CD4-positive, alpha-beta T cell treated with Interleukin-10 for 1 hour (primary cell): Measurements from ENCODE around the gene EIF4G1.

ENCODE experiments used
- DNase-seq: peaks from one replicate; pipeline ENCODE4 v3.0.0-alpha.2; 2020

EIF4G1 gene

DNA sequence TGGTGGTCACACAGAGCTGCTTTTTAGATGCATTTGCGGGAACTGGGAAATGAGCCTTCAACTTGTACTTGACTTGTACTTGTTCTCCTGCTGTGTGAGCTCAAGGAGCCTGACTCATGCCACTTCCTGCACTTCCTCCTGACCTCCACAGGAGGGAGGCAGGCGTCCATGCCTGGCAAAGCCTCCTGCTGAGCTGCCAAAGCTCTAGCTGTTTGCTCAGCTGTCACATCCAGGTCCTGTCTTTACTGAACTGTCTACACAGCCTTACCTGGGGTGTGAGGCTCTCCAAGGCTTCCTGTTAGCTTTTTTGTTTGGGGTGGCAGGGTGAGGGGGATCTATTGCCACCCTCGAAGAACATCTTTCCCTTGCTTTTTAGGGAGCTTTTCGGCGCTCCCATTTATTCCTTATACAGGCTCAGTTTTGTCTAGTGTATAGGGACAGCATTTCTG lies 57.2 kb downstream of the EIF4G1 start:
- peak; percentile 65 for DNase-seq

DNA sequence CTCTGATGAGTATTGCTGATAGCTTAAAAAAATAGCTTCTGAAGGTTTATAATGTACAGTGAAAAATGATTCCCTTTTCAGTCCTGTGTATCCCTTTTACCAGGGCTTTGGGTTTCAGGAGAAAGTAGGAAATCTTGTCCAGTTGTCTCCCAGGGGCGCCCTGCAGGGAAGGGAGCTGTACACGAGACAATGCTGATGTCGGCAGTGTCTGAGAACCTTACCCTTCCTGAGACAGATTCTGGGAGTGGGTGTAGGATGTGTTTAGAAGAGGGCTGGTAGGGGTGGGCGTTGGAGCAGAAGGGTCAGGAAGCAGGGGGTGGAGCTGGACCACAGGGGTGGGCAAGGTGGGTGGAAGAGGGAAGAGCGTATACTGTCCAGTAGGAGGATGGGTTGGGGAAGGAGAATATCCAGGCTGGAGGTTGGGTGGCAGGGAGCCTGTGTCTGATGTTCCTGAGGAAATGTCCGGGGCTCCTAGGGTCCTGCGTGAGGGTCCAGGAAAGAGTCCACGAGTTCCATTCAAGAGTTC lies 58.0 kb downstream of the EIF4G1 start:
- no peak for DNase-seq

DNA sequence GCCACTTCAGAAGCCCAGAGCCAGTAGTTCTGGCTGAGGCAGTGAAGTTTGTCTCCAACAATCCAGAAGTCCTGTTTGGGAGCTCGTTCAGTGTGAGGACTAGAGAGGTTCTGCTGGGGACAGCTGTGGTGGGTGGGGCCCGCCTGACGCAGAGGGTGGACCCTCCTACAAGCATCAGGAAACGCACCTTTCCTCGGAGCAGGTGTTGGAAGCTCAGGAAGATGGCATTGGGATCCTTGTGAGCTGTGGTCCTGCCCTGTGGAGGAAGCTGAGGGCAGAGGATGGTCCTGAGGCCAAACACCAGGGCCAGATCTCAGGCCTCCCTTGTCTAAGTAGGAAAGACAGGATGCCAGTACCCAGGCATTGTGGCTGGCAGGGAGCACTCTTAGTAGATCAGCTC lies 58.5 kb downstream of the EIF4G1 start:
- DNase-seq, result no peak

DNA sequence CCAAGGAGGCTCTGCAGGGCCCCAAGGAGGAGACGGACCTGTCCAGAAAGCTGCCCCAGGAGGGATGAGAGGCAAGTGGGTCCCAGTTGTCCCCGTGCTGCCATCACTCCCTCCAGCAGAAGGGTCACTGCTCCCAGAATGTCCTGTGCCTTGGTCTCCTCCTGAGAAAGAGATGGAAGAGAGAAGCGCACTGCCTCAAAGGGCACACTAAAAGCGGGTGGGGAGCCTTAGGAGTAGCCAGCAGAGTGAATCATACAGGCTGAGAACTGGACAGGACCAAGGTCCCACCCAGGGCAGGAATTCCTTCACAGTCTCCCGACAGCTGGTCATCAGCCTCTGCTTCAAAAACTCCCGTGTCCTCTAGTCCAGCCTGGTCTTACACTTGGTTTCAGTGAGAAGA lies 59.0 kb downstream of the EIF4G1 start:
- no peak for DNase-seq

DNA sequence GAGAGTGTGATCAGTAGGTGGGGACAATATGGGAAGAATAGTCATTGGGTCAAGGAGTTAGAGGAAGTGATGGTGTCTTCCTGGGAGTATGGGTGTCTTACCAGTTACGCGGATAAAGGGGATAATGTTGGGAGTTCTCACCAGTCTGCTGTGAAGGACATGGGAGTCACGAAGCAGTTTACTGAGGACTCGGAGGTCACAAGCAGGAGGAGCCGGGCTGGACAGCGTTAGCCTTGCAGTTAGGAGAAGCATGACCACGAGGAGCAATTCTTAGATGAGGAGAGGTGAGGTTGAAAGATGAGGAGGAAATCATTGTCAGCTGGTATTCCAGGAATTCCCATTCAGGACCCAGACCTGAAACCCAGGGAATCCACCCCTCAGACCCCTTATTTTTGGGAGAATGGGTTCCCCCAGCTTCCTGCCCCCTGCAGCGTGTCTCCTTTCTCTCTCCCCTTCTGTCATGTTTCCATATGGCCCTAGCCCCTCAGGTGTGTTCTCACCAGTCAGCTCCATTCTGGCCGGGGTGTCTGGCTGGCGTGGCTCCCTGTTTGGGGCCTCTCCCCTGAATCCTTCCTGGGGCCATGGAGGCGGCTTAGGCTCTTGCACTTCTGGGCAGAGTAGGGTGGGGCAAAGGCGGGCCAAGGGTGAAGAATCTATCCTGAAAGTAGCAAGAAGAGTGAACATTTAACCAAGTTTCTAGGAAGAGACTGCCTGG lies 61.5 kb downstream of the EIF4G1 start:
- DNase-seq, result no peak

DNA sequence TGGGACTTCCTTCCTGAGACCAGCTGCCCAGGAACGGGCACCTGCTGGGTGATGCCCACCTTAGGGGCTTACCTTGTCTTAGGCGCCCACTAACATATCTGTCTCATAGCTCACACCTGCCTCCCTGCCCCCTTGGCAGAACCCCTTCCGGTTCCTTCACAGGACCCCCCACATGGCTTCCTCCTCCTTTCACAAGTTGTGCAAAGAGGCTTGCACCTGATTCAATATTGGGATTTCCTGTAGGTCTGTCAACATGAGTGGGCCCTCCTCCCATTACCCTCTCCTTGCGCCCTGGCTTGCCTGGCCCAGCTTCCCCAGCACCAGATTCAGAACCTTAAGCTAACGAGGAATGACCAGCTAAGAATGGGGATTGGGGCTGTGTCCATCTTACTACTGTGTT lies 63.0 kb downstream of the EIF4G1 start:
- no peak for DNase-seq

DNA sequence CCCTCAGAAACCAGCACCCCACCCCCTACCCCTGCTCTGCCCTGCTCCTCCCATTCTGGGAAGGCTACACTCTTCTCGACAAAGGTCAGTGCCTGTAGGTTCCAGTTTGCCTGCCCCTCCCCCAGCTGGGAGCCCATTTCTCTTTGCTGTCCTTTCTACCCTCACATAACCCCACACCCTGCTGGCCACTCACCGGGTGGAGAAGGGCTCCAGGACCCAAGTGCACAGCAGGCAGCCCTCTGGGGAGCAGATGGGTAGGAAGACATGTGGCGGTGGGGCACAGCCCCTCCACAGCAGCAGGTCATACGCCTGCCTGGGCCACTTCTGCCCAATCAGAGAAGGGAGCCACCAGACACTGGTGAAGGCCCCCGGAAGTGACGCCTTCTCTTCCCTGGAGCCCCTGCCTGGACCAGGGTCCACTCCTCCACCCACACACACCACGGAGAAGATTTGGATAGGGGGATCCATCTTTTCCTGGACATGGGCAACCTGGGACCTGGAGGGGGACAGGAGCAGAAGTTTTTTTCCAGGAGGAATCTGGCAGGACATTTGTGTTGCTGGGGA lies 63.6 kb downstream of the EIF4G1 start, which contains the start of gene THPO:
Gene THPO, minus strand, starts transcription at position 326 of the 564 bp plus-strand sequence. CDS start 1,948 bp downstream, outside the sequence.
- DNase-seq, result no peak

DNA sequence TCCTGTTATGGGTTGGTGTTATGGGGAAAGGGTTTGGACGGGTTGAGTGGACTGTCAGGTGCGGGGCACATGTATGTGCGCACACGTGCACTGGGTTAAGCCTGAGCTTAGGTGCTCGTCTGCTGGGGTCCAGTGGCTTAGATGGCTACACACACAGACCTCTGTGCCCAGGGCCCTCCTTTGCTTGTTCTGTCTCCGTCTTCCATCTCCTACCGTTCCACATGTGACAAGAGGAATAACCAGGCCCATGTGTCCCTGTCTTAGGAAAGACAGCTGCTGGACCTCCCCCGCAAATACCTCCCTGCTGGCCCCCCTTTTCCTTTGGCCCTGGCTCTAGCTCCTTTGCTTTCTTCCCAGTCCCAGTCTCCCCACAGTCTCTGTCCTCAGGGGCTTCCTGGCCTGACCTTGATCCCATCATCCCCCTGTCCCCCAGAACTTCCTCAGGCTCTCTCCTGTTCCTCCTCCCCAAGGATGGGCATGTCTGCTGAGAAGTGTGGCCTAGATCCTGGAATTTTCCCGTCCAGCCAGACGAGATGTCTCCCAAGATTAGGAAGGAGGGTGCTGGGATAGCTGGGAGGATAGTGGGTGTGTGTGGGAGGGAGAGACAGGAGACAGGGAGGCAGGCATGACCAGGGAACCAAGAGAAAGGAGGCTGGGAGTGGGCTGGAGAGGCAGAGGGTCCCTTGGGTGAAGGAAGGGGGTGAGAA lies 64.4 kb downstream of the EIF4G1 start:
- DNase-seq, result no peak

DNA sequence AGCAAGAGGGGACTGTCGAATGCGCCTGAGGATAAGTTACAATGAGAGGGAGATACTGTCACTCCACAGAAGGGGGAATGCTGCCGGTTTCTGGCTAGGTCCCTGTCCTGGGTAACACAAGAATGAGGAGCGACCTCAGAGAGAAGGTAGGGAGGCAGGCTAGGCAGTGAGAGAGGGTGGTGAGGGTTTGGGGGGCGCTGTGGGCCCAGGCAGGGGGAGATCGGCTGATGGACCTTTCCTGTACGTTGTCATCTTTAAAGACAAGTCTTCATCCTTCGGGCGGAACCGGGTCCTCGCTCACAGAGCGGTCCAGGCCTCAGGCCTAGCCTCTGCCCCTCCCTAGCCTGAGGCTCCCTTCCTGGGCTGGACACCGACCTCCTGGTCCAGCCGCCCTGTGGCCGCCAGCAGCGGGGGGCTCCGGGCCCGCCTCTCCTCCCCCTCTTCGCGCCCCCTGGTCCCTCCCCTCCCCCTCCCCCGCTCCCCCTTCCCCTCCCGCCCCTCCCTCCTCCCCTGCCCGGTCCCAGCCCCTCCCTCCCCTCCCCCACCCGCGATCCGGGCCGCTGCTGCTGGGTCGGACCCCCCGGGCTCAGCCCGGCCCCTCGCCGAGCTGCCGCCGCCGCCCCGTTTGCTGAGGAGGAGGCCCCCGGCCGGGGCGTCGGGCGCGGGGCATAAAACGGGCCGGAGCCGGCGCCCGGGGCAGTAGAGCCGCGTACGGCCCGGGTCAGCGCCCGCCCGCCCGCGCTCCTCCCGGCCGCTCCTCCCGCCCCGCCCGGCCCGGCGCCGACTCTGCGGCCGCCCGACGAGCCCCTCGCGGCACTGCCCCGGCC lies 65.2 kb downstream of the EIF4G1 start, which contains the start of gene CHRD:
Gene CHRD, plus strand, starts transcription at position 697 of the 827 bp plus-strand sequence. CDS start 265 bp downstream, outside the sequence.
- no peak for DNase-seq

DNA sequence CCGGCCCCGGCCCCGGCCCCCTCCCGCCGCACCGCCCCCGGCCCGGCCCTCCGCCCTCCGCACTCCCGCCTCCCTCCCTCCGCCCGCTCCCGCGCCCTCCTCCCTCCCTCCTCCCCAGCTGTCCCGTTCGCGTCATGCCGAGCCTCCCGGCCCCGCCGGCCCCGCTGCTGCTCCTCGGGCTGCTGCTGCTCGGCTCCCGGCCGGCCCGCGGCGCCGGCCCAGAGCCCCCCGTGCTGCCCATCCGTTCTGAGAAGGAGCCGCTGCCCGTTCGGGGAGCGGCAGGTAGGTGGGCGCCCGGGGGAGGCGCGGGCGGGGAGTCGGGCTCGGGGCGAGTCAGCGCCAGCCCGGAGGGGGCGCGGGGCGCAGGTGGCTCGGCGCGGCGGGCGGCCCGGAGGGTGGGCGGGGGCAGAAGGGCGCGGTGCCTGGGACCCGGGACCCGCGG lies 65.8 kb downstream of the EIF4G1 start:
- peak; percentile 14 for DNase-seq

DNA sequence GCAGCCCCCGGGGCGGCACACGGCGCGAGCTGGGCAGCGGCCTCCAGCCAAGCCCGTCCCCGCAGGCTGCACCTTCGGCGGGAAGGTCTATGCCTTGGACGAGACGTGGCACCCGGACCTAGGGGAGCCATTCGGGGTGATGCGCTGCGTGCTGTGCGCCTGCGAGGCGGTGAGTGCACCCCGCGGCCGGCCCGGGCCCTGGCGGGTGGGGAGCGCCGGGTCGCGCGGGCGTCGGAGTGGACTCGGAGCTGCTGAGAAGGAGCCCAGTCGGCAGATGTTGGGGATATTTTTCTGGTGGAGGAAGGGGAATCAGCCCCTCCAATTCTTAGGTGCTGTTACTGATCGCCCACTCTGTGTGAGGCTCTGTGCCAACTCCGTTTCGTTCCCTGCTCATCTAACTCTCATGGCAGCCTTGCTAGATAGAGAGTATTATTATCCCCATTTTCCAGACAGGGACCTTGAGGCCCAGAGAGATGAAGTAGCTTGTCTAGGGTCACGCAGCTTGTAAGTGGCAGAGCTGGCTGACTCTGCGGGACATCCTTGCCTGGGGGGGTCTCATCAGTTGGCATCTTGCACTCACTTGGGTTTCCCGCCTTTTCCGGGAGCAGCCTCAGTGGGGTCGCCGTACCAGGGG lies 66.3 kb downstream of the EIF4G1 start:
- DNase-seq, result no peak

DNA sequence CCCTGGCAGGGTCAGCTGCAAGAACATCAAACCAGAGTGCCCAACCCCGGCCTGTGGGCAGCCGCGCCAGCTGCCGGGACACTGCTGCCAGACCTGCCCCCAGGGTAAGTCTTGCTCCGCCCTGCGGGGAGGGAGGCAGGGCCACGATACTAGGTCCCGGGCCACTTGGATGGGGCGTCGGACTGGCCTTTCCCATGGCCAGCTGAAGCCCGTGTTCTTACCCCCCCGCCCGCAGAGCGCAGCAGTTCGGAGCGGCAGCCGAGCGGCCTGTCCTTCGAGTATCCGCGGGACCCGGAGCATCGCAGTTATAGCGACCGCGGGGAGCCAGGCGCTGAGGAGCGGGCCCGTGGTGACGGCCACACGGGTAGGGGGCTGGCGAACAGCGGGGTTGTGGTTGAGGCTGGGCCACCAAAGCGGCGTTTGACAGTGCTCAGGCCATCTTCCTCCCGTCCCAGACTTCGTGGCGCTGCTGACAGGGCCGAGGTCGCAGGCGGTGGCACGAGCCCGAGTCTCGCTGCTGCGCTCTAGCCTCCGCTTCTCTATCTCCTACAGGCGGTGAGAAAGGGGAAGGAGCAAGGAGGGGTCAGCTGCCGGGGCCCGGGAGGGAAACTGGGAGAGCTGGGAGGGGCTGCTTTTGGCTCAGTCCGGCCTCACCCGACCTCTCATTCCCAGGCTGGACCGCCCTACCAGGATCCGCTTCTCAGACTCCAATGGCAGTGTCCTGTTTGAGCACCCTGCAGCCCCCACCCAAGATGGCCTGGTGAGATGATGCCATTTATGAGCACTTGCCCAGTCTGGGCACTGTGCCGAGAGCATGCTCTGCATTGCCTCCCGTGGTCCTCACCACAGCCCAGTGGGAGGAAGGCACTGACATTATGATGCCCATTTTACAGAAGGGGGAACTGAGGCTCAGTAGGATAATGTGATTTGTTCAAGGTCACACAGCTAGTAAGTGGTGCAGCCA lies 67.1 kb downstream of the EIF4G1 start:
- DNase-seq, result no peak

DNA sequence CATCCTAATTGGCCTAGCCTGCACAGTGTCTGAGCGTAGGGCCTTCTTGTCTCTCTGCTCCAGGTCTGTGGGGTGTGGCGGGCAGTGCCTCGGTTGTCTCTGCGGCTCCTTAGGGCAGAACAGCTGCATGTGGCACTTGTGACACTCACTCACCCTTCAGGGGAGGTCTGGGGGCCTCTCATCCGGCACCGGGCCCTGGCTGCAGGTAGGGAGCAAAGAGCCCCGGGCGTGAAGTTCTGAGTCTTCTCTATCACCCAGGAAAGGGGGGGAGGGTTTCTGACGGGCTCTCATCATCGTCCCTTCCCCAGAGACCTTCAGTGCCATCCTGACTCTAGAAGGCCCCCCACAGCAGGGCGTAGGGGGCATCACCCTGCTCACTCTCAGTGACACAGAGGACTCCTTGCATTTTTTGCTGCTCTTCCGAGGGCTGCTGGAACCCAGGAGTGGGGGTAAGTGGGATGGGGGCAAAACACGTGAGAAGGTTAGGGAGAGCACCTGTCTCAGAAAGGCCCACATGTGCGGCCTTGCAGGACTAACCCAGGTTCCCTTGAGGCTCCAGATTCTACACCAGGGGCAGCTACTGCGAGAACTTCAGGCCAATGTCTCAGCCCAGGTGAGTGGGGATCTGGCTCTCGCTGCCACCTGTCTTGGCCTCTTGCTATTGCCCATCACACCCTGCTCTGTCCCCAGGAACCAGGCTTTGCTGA lies 68.1 kb downstream of the EIF4G1 start:
- no peak for DNase-seq

DNA sequence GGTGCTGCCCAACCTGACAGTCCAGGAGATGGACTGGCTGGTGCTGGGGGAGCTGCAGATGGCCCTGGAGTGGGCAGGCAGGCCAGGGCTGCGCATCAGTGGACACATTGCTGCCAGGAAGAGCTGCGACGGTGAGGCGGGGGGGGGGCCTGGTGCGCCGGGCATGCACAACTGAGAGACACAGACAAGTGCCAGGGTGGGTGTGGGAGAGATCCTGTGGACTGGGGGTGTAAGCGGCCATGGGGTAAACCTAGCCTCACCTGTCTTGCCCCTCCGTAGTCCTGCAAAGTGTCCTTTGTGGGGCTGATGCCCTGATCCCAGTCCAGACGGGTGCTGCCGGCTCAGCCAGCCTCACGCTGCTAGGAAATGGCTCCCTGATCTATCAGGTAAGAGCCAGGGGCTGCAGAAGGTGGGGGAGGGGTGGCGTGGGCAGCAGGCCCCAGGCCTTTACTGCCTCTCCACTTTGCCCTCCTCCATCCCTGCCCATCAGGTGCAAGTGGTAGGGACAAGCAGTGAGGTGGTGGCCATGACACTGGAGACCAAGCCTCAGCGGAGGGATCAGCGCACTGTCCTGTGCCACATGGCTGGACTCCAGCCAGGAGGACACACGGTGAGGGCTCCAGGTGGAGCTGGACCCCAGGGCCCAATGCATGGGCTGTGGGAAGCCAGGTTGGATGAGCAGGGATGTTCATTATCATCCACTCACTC lies 68.8 kb downstream of the EIF4G1 start:
- DNase-seq, result no peak

DNA sequence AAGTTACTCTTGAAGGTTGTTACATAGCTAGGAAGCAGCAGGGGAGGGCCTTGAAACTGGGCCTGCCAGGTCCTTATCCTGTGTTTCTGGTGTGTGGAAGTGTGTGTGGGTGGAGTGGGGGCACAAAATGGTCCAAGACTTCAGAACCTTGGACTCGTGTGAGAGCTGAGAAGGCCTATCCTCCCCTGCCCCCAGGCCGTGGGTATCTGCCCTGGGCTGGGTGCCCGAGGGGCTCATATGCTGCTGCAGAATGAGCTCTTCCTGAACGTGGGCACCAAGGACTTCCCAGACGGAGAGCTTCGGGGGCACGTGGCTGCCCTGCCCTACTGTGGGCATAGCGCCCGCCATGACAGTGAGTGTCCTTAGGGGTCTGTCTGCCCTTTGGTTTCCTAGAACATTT lies 69.9 kb downstream of the EIF4G1 start:
- no peak for DNase-seq
